IPS-18c (cell line): ENCODE data around the gene MEGF8.

Source experiments
- H3K4me3 ChIP-seq: 2 replicates; pipeline ENCODE4 v1.7.0; 2013; ENCODE audit warnings: low read depth, mild to moderate bottlenecking, low read length, moderate library complexity; ENCODE audit not compliant: insufficient read depth
- H3K9me3 ChIP-seq: one replicate; pipeline ENCODE4 v1.6.1; 2013; ENCODE audit warnings: mild to moderate bottlenecking, low read length, moderate library complexity; ENCODE audit not compliant: control insufficient read depth, insufficient read depth

The MEGF8 gene

DNA sequence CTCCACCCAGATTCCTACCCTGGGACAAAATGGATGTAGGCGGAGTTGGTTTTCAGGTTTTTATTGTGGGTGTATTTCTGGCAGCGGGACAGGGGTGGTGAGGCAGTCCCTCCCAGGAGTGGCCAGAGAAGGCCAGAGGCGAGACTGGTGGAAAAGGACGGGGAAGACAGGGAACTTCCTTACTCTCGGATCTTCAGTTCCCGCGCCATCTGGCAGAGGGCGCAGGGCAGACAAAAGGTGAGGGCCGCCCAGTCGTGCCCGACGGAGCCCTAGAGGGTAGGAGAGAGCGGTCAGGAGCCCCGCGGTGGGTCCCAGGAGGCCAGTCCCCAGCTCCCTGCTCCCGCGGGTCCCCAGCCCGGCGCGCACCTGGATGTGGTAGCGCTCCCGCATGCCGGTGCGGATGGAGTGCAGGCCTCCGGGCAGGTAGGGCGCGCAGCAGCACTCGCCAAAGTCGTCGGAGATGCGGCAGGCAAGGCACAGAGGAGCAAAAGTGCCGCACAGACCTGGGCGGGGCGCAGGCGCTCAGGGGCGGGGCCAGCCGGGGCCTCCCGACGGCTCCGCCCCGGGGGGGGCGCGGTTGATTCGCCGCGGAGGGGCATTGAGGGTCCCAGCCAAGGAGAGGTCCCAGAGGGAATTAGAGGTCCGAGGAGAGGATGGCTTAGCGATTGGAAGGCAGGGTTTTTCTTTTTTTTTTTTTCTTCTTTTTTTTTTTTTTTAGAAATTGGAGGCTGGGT lies 61.7 kb downstream of the MEGF8 start:
- Histone ChIP-seq H3K4me3 (peak overlapping the region; percentile 84), H3K9me3 (no peaks in the 10 kb centered on the region)

DNA sequence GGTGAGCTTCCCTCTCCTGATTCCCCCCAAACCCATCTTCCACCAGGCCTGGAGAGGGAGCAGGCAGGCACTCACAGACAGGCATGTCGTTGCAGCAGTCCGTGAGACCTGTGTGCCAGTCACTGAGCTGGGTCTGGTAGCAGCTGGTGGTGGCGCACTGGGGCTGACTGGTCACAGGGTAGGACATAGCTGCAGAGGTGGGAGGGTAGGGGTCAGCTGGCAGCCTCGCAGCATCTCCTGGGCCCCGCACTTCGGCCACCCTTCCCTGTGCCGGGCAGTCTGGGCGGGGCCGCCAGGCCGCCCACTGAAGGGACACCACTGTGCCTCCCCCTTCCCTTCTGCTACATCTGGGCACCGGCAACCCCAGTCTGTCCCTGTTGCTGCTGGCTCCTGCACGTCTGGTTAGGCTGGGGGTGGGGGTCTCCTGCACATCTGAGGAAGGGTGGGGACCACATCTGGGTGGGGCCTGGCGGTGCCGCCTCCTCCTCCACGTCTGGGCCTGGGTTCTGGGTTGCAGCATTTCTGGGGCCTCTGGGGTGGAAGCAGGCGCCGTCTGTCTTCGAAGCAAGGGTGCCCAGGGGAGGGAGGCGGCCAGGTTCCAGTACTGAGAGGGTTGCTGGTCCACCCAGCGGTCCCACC lies 63.5 kb downstream of the MEGF8 start:
- Histone ChIP-seq H3K9me3 (no peaks in the 10 kb centered on the region), H3K4me3 (no peak overlapping the region)

DNA sequence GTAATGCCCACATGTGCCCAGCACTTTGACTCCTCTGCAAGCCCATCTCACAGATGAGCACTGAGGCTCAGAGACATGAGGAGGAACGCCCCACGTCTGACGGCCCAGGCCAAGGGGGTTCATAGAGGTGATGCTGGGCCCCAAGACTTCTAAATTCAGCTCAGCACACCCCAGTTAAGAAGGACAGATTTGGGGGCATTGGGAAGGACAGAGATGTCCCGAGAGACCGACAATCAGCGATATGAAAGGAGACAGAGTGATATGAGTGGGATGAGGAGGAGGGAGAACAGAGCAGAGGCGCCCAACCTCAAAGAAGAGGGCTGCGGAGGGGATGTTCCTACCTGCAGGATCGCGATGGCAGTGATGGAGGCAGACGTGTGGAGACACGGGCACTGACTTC lies 64.5 kb downstream of the MEGF8 start, which contains the start of gene CNFN:
CNFN (minus strand) TSS at position 399 of the 400 bp plus-strand sequence. CDS start 1,260 bp downstream, outside the sequence.
- no peak within 1 kb of the TSS for H3K4me3 ChIP-seq
- H3K9me3 ChIP-seq: no peaks in the 10 kb centered on the region

DNA sequence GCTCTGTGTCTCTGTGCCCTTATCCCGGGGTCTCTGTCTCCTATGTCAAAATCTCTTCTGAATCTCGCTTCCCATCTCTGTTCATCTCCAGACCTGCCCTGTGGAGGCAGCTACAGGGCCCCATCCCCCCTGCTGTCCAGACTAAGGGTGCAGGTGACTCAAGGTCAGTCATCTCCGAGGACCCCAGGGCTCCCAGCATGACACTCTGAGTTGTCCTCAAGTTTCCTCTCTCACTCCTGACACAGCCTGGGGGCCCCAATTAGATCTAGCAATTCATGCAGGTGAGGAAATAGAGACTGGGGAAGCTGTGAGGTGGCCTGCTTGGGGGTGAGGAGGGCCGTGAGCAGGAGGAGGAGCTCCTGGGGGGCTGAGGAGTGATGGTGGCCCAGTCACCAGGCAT lies 66.7 kb downstream of the MEGF8 start:
- no peaks in the 10 kb centered on the region for H3K9me3 ChIP-seq

DNA sequence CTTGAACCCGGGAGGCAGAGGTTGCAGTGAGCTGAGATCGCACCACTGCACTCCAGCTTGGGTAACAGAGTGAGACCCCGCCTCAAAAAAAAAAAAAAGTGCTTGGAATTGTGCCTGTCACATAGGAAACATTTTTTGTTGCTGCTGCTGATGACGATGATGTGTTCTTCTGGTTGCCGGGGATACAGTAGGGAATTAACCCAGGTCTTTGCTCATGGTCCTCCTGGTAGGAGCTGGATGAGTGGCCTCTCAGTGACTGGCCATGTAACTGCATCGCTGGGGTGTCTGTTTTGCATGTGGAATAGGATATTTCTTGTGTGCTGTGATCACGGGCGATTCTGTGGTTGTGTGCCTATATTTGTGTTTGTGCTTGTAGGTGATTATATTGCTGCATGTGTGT lies 69.3 kb downstream of the MEGF8 start:
- H3K9me3 ChIP-seq: no peaks in the 10 kb centered on the region
- H3K4me3 ChIP-seq: no peak overlapping the region

More for the DNA sequence above, 66.7 kb downstream of the MEGF8 start:
- H3K4me3 ChIP-seq: no peak overlapping the region

DNA sequence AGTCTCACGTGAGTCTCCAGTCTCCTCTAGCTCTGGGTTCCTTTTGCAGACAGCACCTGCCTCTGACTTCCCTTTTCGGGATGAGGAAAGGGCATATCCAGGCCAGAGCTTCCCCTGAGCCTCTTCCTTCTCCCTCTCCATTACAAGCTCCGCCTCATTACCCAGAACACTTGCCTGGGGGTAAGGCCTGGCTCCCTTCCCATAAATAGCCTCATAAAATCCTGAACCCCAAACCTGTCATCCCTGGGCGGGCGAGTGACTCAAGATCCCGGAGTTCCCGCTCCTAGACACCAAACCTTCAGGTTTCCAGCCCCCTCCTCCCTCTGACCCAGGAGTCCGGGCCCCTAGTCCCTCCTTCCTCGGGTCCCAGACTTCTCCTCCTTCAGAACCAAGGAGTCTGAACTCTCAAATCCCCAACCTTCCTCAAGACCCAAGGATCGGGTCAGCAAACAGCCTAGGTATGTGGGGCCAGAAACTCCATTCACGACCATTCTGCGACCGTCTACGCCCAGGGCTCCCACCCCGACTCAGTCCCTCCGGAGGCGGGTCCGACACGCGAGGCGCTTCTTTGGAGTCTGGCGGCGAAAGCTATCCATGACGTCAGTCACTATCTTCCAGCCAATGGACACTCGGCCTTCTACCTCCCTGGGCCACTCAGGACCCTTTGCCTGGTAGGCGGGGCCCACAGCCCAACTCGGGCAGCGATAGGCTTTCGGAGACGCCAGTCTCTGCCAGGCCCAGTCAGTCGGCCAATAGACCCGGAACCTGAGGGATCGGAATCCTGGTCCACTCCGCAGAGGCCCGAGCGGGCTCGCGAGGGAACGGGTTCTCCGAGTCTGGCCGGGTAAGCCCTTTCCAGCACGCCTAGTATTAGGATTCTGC lies 71.2 kb downstream of the MEGF8 start:
- H3K4me3 ChIP-seq: peak overlapping the region; percentile 78
- H3K9me3 ChIP-seq: no peaks in the 10 kb centered on the region

DNA sequence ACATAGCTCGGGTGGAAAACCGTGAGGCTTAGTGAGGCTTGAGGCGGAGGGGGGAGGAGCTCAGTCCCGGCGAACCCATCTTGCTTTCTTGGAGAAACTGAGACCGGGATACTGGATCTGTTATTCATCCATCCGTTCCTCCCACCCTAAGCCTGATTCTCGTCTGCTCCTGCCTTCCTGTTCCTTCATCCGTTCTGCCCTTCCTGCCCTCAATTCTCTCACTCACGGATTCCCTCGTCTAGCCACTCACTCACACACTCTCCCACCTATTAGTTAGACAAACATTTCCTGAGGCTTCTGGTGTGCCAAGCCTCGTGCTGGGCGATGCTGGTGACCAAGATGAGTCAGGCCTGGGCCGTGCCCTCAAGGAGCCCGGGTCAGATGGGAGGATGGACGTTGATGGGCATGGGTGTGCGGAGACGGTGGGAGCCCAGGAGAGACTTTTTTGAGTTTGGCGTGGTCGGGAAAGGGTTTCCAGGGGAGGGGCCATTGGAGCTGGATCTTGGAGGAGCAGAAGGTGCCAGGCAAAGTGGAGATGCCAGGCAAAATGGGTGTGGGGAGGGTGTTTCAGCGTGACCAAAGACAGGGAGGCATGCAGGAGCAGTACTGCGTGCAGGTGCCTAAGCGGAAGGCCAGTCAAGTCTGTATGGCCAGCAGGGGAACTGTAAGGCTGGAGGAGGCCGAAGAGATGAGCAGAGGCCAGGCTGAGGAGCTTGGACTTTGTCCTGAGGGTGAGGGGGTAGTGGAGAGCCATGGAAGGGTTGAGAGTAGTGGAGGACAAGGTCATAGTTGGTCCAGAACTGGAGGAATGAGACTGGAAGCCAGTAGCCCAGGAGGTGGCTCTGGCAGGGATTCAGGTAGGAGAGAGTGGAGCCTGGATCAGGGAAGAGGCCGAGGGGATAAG lies 72.1 kb downstream of the MEGF8 start:
- Histone ChIP-seq H3K4me3 (peak overlapping the region; percentile 78), H3K9me3 (no peaks in the 10 kb centered on the region)

DNA sequence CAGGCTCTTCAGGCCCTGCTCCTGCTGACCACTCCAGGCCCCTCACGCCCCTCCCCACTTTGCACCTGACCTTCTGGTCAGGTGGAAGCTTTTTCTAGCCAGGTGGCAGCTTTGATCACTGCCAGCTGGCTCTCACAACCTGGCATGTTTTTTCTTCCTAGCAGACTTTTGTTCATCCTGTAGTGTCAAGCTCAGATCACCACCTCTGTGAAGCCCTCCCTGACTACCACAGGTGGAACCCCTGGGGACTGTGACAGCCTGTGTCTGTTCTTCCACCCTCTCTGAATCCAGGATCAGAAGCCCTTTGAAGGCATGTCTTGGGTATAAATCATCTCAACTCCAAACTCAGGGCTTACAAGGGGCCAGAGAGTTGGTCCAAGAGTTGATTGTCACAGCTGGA lies 75.0 kb downstream of the MEGF8 start:
- Histone ChIP-seq H3K9me3 (no peaks in the 10 kb centered on the region), H3K4me3 (no peak overlapping the region)

DNA sequence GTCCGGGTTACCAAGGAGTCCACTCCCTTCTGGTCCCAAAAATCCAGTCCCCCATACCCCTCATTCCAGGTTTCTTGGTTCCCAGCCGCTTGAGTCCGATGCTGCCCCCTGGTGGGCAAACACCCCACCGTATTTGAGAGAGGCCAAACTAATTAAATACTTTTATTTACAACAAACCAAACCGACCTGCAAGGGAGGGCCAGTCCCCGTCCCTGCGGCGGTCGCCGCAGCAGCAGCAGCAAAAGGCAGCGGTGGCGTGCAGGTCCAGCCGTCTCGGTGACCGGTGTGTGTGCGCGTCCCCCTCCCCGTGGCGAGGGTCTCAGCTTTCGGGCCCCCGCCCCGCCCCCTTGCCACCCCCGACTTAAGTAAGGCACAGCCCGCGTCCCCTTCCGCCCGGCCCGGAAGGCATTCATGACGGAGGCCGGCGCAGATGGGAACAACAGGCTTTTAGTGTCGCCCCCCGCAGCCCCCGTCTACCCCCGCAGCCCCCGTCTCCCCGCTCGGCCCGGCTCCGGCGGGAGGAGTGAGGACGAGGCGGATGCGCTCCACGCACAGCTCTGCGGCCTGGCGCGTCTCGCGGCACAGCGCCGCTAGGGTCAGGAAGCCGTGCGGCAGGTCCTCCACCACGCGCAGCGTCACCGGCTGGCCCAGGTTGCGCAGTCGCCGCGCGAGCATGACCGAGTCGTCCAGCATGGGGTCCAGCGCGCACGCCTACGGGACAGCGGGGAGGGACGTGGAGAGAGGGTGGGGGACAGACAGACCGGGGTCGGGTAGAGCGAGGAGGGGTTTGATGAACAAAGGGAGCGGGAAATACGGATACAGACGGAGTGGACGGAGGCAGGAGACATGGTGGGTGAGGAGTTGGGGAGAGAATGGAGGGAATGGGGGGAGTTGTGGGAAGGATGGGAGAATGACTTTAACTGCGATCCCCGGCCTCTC lies 76.2 kb downstream of the MEGF8 start:
- Histone ChIP-seq H3K9me3 (no peaks in the 10 kb centered on the region), H3K4me3 (peak overlapping the region; percentile 81)

DNA sequence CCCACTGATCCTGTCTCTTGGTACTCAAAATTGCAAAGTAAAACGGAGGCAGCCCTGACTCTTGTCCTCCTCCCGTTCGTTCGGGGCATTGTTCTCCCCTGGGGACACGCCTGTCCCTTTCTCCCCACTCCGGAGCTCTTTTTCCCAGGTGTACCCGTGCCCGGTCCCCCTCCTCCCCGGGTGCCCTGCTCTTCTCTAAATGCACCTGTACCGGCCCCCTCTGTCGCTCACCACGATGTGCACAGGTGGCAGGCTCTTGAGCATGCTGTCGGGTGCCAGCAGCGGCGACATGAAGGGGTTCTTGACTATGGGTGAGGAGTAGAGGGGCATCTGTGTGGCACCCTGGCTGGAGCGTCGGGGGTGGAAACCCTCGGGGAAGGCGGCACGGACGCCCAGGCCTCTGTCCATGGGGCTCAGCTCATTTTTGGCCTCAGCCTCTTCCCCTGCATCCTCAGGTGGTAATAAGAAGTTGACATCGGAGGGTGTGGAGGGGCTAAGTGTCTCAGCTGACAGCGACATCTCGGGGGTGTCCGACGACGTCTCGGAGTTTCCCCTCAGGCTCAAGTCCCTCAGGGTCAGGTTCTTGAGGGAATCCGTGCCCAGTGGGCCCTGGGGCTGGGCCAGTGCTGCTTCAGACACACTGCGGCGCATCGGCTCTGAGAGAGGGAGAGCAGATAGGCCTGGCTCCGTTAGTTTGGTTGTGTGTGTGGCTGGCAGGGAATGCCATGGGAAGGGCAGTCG lies 77.1 kb downstream of the MEGF8 start:
- Histone ChIP-seq H3K9me3 (no peaks in the 10 kb centered on the region), H3K4me3 (peak overlapping the region; percentile 81)

DNA sequence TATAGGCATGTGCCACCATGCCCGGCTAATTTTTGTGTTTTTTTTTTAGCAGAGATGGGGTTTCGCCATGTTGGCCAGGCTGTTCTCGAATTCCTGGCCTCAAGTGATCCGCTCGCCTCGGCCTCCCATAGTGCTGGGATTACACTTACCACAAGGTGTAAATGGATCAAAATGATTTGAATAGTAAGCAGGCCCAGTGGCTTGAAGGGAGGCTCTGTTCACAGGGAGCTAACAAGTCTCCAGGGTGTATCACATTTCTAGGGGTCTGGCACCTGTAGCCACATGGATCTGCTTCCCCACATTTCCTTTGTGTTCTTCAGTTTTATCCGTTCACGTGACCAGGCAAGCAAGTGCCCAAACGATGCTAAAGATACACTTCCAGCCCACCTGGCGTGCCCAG lies 78.2 kb downstream of the MEGF8 start:
- Histone ChIP-seq H3K9me3 (no peaks in the 10 kb centered on the region), H3K4me3 (no peak overlapping the region)

DNA sequence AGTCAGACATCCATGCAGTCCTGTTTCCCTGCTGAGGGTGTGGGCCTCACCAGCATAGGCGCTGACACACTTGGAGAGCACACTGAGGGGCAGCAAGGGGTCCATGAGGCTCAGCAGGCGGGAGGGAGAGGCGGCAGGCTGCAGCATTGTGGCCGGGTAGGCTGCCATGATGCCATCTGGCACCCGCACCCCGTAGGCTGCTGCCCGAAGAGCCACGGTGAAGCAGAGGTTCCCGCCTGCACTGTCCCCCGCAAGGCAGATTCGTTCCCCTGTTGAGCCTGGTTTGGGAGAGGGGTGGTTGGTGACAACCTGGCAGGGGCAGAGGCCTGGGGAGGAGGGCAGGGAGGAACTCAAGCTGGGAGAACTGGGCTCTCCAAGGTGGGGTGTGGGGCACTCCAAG lies 80.7 kb downstream of the MEGF8 start:
- H3K4me3 ChIP-seq: no peak overlapping the region
- no peaks in the 10 kb centered on the region for H3K9me3 ChIP-seq

DNA sequence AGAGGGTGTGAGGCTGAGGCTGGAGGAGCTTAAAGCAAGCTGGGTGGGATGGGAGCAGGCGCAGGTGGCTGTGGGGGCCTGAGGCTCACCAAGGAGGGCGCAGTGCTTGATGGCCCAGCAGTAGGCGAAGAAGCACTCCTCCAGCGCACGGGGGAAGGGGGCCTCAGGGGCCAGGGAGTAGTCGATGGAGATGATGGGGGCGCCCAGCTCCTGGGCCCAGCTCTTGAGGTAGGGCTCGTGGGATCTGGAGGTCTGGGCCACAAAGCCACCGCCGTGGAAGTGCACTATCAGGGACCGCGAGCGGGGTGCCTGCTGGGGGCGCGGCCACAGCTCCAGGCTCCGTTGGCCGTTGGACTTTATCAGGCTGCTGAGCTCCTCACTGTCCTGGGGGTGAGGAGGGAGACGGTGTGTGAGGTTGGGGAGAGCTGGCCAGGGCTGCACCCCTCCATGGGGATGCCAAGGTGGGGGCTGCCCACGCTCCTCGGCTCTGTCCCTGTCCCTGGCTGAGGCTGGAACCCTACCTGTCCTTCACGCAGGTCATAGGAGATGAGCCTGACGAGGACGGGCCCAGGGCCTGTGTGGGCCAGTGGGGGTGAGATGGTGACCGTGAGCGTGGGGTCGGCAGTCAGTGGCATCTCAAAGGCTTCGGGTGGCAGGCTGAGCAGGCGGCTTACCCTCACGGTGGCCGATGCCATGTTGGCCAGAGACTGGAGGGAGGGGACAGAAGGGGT lies 81.8 kb downstream of the MEGF8 start:
- H3K9me3 ChIP-seq: no peaks in the 10 kb centered on the region
- no peak overlapping the region for H3K4me3 ChIP-seq

DNA sequence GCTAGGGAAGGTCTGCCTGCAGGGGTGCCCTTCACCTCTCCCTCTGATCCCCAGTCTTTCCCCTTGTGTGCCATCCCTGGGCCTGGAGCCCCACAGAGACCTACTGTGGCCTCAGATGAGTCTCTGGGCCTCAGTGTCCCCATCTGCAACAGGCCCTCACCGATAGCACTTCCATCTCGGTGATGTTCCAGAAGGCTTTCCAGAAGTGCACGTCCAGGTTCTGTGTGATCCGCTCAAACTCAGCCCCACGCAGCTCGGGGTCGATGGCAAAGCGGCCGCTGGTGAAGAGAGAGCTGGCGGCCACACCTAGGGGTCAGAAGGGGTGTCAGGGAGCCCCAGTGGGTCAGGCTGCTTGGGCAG lies 82.4 kb downstream of the MEGF8 start:
- H3K4me3 ChIP-seq: no peak overlapping the region
- H3K9me3 ChIP-seq: no peaks in the 10 kb centered on the region

DNA sequence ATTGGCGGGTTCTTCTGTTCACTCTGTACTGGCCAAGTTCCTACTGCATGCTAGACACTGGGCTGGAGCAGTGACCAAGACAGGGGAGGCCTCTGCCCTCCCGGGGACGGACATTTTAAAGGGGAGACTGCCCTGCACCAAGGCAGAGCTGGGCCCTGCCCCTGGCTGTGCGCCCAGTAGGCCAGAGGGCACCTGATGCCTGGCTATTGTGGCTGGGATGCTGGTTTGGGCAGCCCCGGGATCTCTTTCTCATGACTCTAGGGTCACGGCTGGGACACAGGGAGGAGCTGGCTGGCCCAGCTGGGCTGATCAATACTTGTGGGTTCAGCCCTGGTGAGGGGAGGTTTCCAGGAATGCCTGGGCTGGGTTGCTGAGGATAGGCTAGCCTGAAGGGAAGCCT lies 84.0 kb downstream of the MEGF8 start:
- H3K9me3 ChIP-seq: no peaks in the 10 kb centered on the region
- H3K4me3 ChIP-seq: no peak overlapping the region
